GM21360 (cell line): ENCODE data around the gene SLC36A4.
"Not testable (repeated sequence)": the region's sequence is repeated elsewhere in the genome, so short reads cannot be mapped to it uniquely, and the experiment has no call there.

Experiments used
- ATAC-seq: cut with Tn5 transposase; IDR thresholded peaks from one replicate; pipeline ENCODE4 v1.9.1; 2021; ENCODE audit warnings: mild to moderate bottlenecking, moderate library complexity; ENCODE audit not compliant: unreplicated experiment

The SLC36A4 gene

GRCh38 chr11:93197380-93198214, at the start of gene SLC36A4:
TSS of gene SLC36A4 (minus strand) at chr11:93197991. CDS start at chr11:93197832, 159 bp downstream.
- ATAC-seq: peak; percentile 83

GRCh38 chr11:93246790-93247189, 49.0 kb upstream of the SLC36A4 start:
- not testable (repeated sequence) for ATAC-seq

- no peak for ATAC-seq
Observed at GRCh38 chr11:93244018-93244417, 46.2 kb upstream of the SLC36A4 start.

- ATAC-seq: no peak
Observed at GRCh38 chr11:93239966-93240365, 42.2 kb upstream of the SLC36A4 start.

- ATAC-seq: no peak
Observed at GRCh38 chr11:93238956-93239355, 41.2 kb upstream of the SLC36A4 start.

GRCh38 chr11:93236741-93237675, 39.2 kb upstream of the SLC36A4 start:
- peak; percentile 75 for ATAC-seq

GRCh38 chr11:93234602-93235207, 36.9 kb upstream of the SLC36A4 start:
- peak; percentile 95 for ATAC-seq

GRCh38 chr11:93229876-93230275, 32.1 kb upstream of the SLC36A4 start:
- ATAC-seq: no peak

GRCh38 chr11:93225662-93226061, 27.9 kb upstream of the SLC36A4 start:
- ATAC-seq: no peak

- no peak for ATAC-seq
Observed at GRCh38 chr11:93221539-93221938, 23.7 kb upstream of the SLC36A4 start.

- ATAC-seq: no peak
Observed at GRCh38 chr11:93220078-93220477, 22.3 kb upstream of the SLC36A4 start.

GRCh38 chr11:93219440-93219839, 21.6 kb upstream of the SLC36A4 start:
- ATAC-seq: peak; percentile 72

- ATAC-seq: no peak
Observed at GRCh38 chr11:93216511-93217101, 18.8 kb upstream of the SLC36A4 start.

- ATAC-seq: no peak
Observed at GRCh38 chr11:93213622-93214021, 15.8 kb upstream of the SLC36A4 start.

GRCh38 chr11:93212094-93212493, 14.3 kb upstream of the SLC36A4 start:
- ATAC-seq: no peak

- no peak for ATAC-seq
Observed at GRCh38 chr11:93209466-93209865, 11.7 kb upstream of the SLC36A4 start.

- ATAC-seq: no peak
Observed at GRCh38 chr11:93208663-93209270, 11.0 kb upstream of the SLC36A4 start.

GRCh38 chr11:93199616-93200015, 1.8 kb upstream of the SLC36A4 start:
- no peak for ATAC-seq

GRCh38 chr11:93198215-93198845, 539 bp upstream of the SLC36A4 start:
- no peak for ATAC-seq

- peak; percentile 12 for ATAC-seq
Observed at GRCh38 chr11:93196816-93197379, 893 bp downstream of the SLC36A4 start.
